BE2C (cell line): Measurements from ENCODE around the gene XYLT2.

Experiments used
- DNase-seq: peaks from one replicate; pipeline ENCODE4 v3.0.0-alpha.2; 2020
- H3K27me3 ChIP-seq: fragments of 250-450 bp; sonication (Bioruptor Pico); 2 replicates; pipeline ENCODE4 v1.5.1; 2020; ENCODE audit warnings: mild to moderate bottlenecking
- H3K36me3 ChIP-seq: fragments of 250-450 bp; sonication (Bioruptor Pico); 2 replicates; pipeline ENCODE4 v1.5.1; 2020; ENCODE audit warnings: mild to moderate bottlenecking
- H3K4me1 ChIP-seq: fragments of 250-450 bp; sonication (Bioruptor Pico); 2 replicates; pipeline ENCODE4 v1.5.1; 2020
- H3K4me3 ChIP-seq: 2 replicates; pipeline ENCODE4 v1.5.1; 2011; ENCODE audit warnings: low read depth, low read length
- H3K9me3 ChIP-seq: fragments of 250-450 bp; sonication (Bioruptor Pico); 2 replicates; pipeline ENCODE4 v1.5.1; 2020
- CTCF ChIP-seq: IDR thresholded peaks from 2 replicates; pipeline ENCODE4 v1.5.1; 2012; ENCODE audit warnings: mild to moderate bottlenecking, low read depth, low read length

Gene XYLT2

GRCh38 chr17:50317121-50317520 is 28.8 kb upstream of the XYLT2 start:
- 0 out of 2 replicates have a peak, but pooled peaks cover 2% of the 10 kb centered on the region for H3K9me3 ChIP-seq
- H3K27me3 ChIP-seq, result peaks cover 14% of the 10 kb centered on the region
- no peaks in the 10 kb centered on the region for H3K4me1 ChIP-seq
- no peak for DNase-seq
- no peaks in the 10 kb centered on the region for H3K36me3 ChIP-seq
- TF ChIP-seq CTCF, result no peak
- H3K4me3 ChIP-seq, result no peak overlapping the region

- Histone ChIP-seq H3K9me3 (0 out of 2 replicates have a peak, but pooled peaks cover 2% of the 10 kb centered on the region), H3K36me3 (no peaks in the 10 kb centered on the region), H3K27me3 (peaks cover 9% of the 10 kb centered on the region), H3K4me1 (no peaks in the 10 kb centered on the region), H3K4me3 (no peak overlapping the region)
- no peak for DNase-seq
- no peak for TF ChIP-seq CTCF
Observed at GRCh38 chr17:50318501-50319285, 27.2 kb upstream of the XYLT2 start.

GRCh38 chr17:50319306-50320004 is 26.5 kb upstream of the XYLT2 start:
- DNase-seq, result no peak
- TF ChIP-seq CTCF, result no peak
- peaks cover 3% of the 10 kb centered on the region for H3K27me3 ChIP-seq
- no peaks in the 10 kb centered on the region for H3K4me1 ChIP-seq
- no peak overlapping the region for H3K4me3 ChIP-seq
- no peaks in the 10 kb centered on the region for H3K36me3 ChIP-seq
- H3K9me3 ChIP-seq, result 0 out of 2 replicates have a peak, but pooled peaks cover 1% of the 10 kb centered on the region

GRCh38 chr17:50322271-50322670 is 23.7 kb upstream of the XYLT2 start:
- Histone ChIP-seq H3K9me3 (no peaks in the 10 kb centered on the region), H3K36me3 (no peaks in the 10 kb centered on the region), H3K4me1 (no peaks in the 10 kb centered on the region), H3K4me3 (no peak overlapping the region), H3K27me3 (no peaks in the 10 kb centered on the region)
- no peak for TF ChIP-seq CTCF
- no peak for DNase-seq

GRCh38 chr17:50323060-50323459 is 22.9 kb upstream of the XYLT2 start:
- Histone ChIP-seq H3K36me3 (no peaks in the 10 kb centered on the region), H3K9me3 (no peaks in the 10 kb centered on the region), H3K4me3 (no peak overlapping the region), H3K4me1 (no peaks in the 10 kb centered on the region), H3K27me3 (no peaks in the 10 kb centered on the region)
- no peak for DNase-seq
- no peak for TF ChIP-seq CTCF

GRCh38 chr17:50325906-50326305 is 20.0 kb upstream of the XYLT2 start:
- no peak for TF ChIP-seq CTCF
- DNase-seq, result no peak
- H3K27me3 ChIP-seq, result no peaks in the 10 kb centered on the region

More at GRCh38 chr17:50325906-50326305, 20.0 kb upstream of the XYLT2 start:
- no peaks in the 10 kb centered on the region for H3K4me1 ChIP-seq
- H3K36me3 ChIP-seq, result no peaks in the 10 kb centered on the region
- H3K4me3 ChIP-seq, result no peak overlapping the region
- no peaks in the 10 kb centered on the region for H3K9me3 ChIP-seq
